Testis (tissue), 3 donors: ENCODE results near the gene MARS1. TPM values are rescaled to one million over a fixed set of nuclear protein-coding genes. Genes with fewer than 3 reads are reported as not detected.

Experiments
- DNase-seq: peaks from one replicate; pipeline ENCODE4 v3.0.0-alpha.2; 2019
- H3K27ac ChIP-seq, 2 donors: fragments of 200-600 bp; sonication (generic); one replicate each; pipeline ENCODE4 v1.5.1; 2019
- H3K27me3 ChIP-seq: fragments of 200-600 bp; sonication (generic); one replicate; pipeline ENCODE4 v1.5.1; 2019
- H3K36me3 ChIP-seq: fragments of 200-600 bp; sonication (generic); one replicate; pipeline ENCODE4 v1.5.1; 2017; ENCODE audit warnings: low read depth; ENCODE audit errors: missing control alignments
- H3K4me1 ChIP-seq: fragments of 200-600 bp; sonication (generic); one replicate; pipeline ENCODE4 v1.5.1; 2019
- H3K4me3 ChIP-seq, 2 donors: fragments of 200-600 bp; sonication (generic); one replicate each; pipeline ENCODE4 v1.5.1; 2017 to 2019
- H3K9me3 ChIP-seq: fragments of 200-600 bp; sonication (generic); one replicate; pipeline ENCODE4 v1.5.1; 2017
- POLR2A ChIP-seq: fragments of 450-650 bp; IDR thresholded peaks from one replicate; pipeline ENCODE4 v1.6.1; 2017; ENCODE audit warnings: antibody characterized with exemption, mild to moderate bottlenecking, moderate library complexity
- WGBS, 2 donors: methylation state at CpG; one replicate each; pipeline ENCODE4 v1.1.5; 2018; 5-methylcytosine and 5-hydroxymethylcytosine counted together
- intact Hi-C: fragments of 100-400 bp; cut with DNase I; formaldehyde crosslinking; loops from one replicate; pipeline ENCODE4 v1.15.1; 2023; ENCODE audit warnings: low total_unique reads
- polyA plus RNA-seq: library from polyadenylated mRNA; stranded (reverse); fragments of 350-450 nt; fragmentation: Illumina TruSeq; extraction: RNeasy Lipid Tissue Mini Kit (QIAGEN cat#74804); gene quantifications from one replicate; pipeline ENCODE4 v1.2.3, GENCODE V29; 2014; ENCODE audit warnings: low read depth, low replicate concordance; ENCODE audit not compliant: insufficient read depth
- total RNA-seq, 2 donors: library from RNA; depleted of rRNA; stranded (reverse); fragments of >200 nt; gene quantifications; one replicate each; pipeline ENCODE4 v1.2.3, GENCODE V29; 2016
- TF ChIP-seq, protein P1 (sequence below), 3 experiments: fragments of 450-650 bp in 2 of 3; fragments of 200-600 bp in 1 of 3; sonication (generic) in 1 of 3; IDR thresholded peaks; one replicate each; pipeline ENCODE4 v1.5.1; 2016 to 2019; ENCODE audit warnings: antibody characterized with exemption in 3 of 3, mild to moderate bottlenecking in 2 of 3, moderate library complexity in 1 of 3

MARS1 gene
- total and polyA plus RNA-seq, 3 donors from 2014 or later, result 90.6 to 144 (median 105) TPM

- whole genome bisulfite sequencing, 2 donors, result 92% methylated on average over 11 to 12 of the region's 12 CpGs
- no peak for DNase-seq
- intact Hi-C loops, result no loop called here
- H3K4me1 ChIP-seq, result peaks cover 8% of the 10 kb centered on the region
- TF ChIP-seq, protein P1, sequence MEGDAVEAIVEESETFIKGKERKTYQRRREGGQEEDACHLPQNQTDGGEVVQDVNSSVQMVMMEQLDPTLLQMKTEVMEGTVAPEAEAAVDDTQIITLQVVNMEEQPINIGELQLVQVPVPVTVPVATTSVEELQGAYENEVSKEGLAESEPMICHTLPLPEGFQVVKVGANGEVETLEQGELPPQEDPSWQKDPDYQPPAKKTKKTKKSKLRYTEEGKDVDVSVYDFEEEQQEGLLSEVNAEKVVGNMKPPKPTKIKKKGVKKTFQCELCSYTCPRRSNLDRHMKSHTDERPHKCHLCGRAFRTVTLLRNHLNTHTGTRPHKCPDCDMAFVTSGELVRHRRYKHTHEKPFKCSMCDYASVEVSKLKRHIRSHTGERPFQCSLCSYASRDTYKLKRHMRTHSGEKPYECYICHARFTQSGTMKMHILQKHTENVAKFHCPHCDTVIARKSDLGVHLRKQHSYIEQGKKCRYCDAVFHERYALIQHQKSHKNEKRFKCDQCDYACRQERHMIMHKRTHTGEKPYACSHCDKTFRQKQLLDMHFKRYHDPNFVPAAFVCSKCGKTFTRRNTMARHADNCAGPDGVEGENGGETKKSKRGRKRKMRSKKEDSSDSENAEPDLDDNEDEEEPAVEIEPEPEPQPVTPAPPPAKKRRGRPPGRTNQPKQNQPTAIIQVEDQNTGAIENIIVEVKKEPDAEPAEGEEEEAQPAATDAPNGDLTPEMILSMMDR (IDR thresholded peaks at IDR 0.05), result no peak
- TF ChIP-seq POLR2A, result no peak
- H3K27ac ChIP-seq, result no peak overlapping the region
- H3K9me3 ChIP-seq, result no peaks in the 10 kb centered on the region
- H3K4me3 ChIP-seq, result no peak overlapping the region
- H3K36me3 ChIP-seq, result no peaks in the 10 kb centered on the region
- H3K27me3 ChIP-seq, result no peaks in the 10 kb centered on the region
Measured at GRCh38 chr12:57467212-57467874, 20.5 kb upstream of the MARS1 start.

GRCh38 chr12:57467915-57468314 is 20.0 kb upstream of the MARS1 start:
- no peak for DNase-seq
- intact Hi-C loops, result no loop called here
- H3K27me3 ChIP-seq, result no peaks in the 10 kb centered on the region

DNA sequence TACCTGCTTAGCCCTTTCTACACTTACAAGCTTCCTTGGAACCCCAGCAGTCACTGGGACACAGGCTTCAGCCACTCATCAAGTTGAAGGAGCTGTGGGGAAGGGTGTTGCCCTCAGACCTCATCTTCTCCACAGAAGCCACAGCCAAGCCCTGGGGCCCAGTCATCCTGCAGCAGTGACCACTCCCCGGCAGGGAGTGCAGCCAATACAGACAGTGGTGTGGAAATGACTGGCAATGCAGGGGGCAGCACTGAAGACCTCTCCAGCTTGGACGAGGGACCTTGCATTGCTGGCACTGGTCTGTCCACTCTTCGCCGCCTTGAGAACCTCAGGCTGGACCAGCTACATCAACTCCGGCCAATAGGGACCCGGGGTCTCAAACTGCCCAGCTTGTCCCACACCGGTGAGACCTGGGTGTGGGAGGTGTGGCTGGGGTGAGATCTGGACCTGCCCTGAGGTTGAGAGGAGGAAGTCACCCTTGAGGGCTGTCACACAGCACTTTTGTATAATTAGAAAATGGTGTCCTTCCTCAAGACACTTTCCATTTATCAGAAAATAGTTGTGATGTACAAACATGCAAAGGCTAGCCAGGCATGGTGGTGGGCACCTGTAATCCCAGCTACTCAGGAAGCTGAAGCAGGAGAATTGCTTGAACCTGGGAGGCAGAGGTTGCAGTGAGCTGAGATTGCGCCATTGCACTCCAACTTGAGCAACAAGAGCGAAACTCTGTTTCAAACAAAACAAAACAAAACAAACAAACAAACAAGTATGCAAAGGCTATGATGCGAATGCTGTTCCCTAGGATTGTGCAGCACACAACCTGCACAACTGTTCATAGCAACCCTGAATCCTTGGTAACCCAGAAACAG is 18.3 kb upstream of the MARS1 start:
- no peak for DNase-seq
- H3K9me3 ChIP-seq, result no peaks in the 10 kb centered on the region
- H3K4me3 ChIP-seq, result no peak overlapping the region
- H3K27ac ChIP-seq, result no peak overlapping the region
- TF ChIP-seq POLR2A, result no peak
- TF ChIP-seq, protein P1 (IDR thresholded peaks at IDR 0.05), result no peak
- no peaks in the 10 kb centered on the region for H3K27me3 ChIP-seq
- H3K36me3 ChIP-seq, result no peaks in the 10 kb centered on the region
- intact Hi-C loops, result no loop called here
- 85 to 87% methylated on average over 10 of the region's 10 CpGs for WGBS, 2 donors
- no peaks in the 10 kb centered on the region for H3K4me1 ChIP-seq

More at GRCh38 chr12:57467915-57468314, 20.0 kb upstream of the MARS1 start:
- Histone ChIP-seq H3K4me3 (no peak overlapping the region), H3K4me1 (peaks cover 2% of the 10 kb centered on the region), H3K9me3 (no peaks in the 10 kb centered on the region), H3K36me3 (no peaks in the 10 kb centered on the region), H3K27ac (no peak overlapping the region)
- TF ChIP-seq POLR2A, result no peak
- TF ChIP-seq, protein P1 (IDR thresholded peaks at IDR 0.05), result no peak
- WGBS, 2 donors, result 85 to 91% methylated on average over 11 of the region's 11 CpGs

DNA sequence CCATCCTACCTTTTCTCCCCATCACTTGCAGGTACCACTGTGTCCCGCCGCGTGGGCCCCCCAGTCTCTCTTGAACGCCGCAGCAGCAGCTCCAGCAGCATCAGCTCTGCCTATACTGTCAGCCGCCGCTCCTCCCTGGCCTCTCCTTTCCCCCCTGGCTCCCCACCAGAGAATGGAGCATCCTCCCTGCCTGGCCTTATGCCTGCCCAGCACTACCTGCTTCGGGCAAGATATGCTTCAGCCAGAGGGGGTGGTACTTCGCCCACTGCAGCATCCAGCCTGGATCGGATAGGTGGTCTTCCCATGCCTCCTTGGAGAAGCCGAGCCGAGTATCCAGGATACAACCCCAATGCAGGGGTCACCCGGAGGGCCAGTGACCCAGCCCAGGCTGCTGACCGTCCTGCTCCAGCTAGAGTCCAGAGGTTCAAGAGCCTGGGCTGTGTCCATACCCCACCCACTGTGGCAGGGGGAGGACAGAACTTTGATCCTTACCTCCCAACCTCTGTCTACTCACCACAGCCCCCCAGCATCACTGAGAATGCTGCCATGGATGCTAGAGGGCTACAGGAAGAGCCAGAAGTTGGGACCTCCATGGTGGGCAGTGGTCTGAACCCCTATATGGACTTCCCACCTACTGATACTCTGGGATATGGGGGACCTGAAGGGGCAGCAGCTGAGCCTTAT is 17.4 kb upstream of the MARS1 start:
- intact Hi-C loops, result no loop called here
- no peak overlapping the region for H3K27ac ChIP-seq
- DNase-seq, result no peak
- H3K27me3 ChIP-seq, result no peaks in the 10 kb centered on the region
- H3K9me3 ChIP-seq, result no peaks in the 10 kb centered on the region
- no peak for TF ChIP-seq POLR2A
- TF ChIP-seq, protein P1 (IDR thresholded peaks at IDR 0.05), result no peak
- no peak overlapping the region for H3K4me3 ChIP-seq
- H3K4me1 ChIP-seq, result peaks cover 4% of the 10 kb centered on the region
- H3K36me3 ChIP-seq, result no peaks in the 10 kb centered on the region
- 84 to 91% methylated on average over 11 to 14 of the region's 14 CpGs for WGBS, 2 donors
